Bone marrow (tissue), 2 donors: ENCODE data around the gene C19orf67.
"Not testable (repeated sequence)": the region's sequence is repeated elsewhere in the genome, so short reads cannot be mapped to it uniquely, and the experiment has no call there.

Experiments
- DNase-seq, 2 donors: peaks; one replicate each; lab custom pipeline; 2025; lab: John Stamatoyannopoulos, UW

The C19orf67 gene

GRCh38 chr19:14056069-14056666 lies 29.4 kb downstream of the C19orf67 start:
- DNase-seq, result no peak

- no peak for DNase-seq
These were observed 30.2 kb downstream of the C19orf67 start for GRCh38 chr19:14055396-14055795.

GRCh38 chr19:14054721-14055120 lies 30.9 kb downstream of the C19orf67 start:
- no peak for DNase-seq

- DNase-seq, result no peak
These were observed 31.5 kb downstream of the C19orf67 start for GRCh38 chr19:14054099-14054498.

GRCh38 chr19:14053500-14053899 lies 32.1 kb downstream of the C19orf67 start:
- DNase-seq, result no peak

- DNase-seq, result no peak
These were observed 32.6 kb downstream of the C19orf67 start for GRCh38 chr19:14053032-14053431.

GRCh38 chr19:14052470-14052869 lies 33.1 kb downstream of the C19orf67 start:
- DNase-seq, result no peak

- DNase-seq, result no peak
These were observed 33.6 kb downstream of the C19orf67 start for GRCh38 chr19:14051980-14052379.

- not testable (repeated sequence) for DNase-seq
These were observed 34.6 kb downstream of the C19orf67 start for GRCh38 chr19:14050961-14051360.

GRCh38 chr19:14050512-14050911 lies 35.1 kb downstream of the C19orf67 start:
- no peak for DNase-seq

GRCh38 chr19:14048443-14049153 lies 37.0 kb downstream of the C19orf67 start:
- DNase-seq, result peak; percentile 26 to 61

GRCh38 chr19:14047866-14048265 lies 37.7 kb downstream of the C19orf67 start:
- not testable (repeated sequence) for DNase-seq

GRCh38 chr19:14042659-14043608 lies 42.6 kb downstream of the C19orf67 start:
- not testable (repeated sequence) for DNase-seq

GRCh38 chr19:14039181-14039580 lies 46.4 kb downstream of the C19orf67 start:
- no peak for DNase-seq

- no peak for DNase-seq
These were observed 49.9 kb downstream of the C19orf67 start for GRCh38 chr19:14035706-14036105.

- not testable (repeated sequence) for DNase-seq
These were observed 50.4 kb downstream of the C19orf67 start for GRCh38 chr19:14035159-14035558.

- DNase-seq, result no peak
These were observed 51.6 kb downstream of the C19orf67 start for GRCh38 chr19:14033946-14034345.

- peak; percentile 56 to 95 for DNase-seq
These were observed 53.7 kb downstream of the C19orf67 start, which contains the start of gene IL27RA for GRCh38 chr19:14031719-14032480. TSS of gene IL27RA (plus strand) at chr19:14031762. CDS start at chr19:14031873, 111 bp downstream.
